Mesodermal cell (in vitro differentiated cells): ENCODE results near the gene CASKIN2. TPM values are rescaled to one million over a fixed set of nuclear protein-coding genes. Genes with fewer than 3 reads are reported as not detected.

Experiments used
- H3K27ac ChIP-seq: 2 replicates; pipeline ENCODE4 v1.7.0; 2013; ENCODE audit warnings: mild to moderate bottlenecking, low read depth, low read length, moderate library complexity; ENCODE audit not compliant: severe bottlenecking
- H3K36me3 ChIP-seq: 2 replicates; pipeline ENCODE4 v1.7.1; 2013; ENCODE audit warnings: mild to moderate bottlenecking, low read length, moderate library complexity; ENCODE audit not compliant: control insufficient read depth, insufficient read depth
- H3K4me1 ChIP-seq: one replicate; pipeline ENCODE4 v1.7.1; 2013; ENCODE audit warnings: mild to moderate bottlenecking, low read length; ENCODE audit not compliant: insufficient read depth, control insufficient read depth, poor library complexity, severe bottlenecking
- H3K4me3 ChIP-seq: 2 replicates; pipeline ENCODE4 v1.7.0; 2013; ENCODE audit warnings: low read length, control low read depth, mild to moderate bottlenecking; ENCODE audit not compliant: insufficient read depth, poor library complexity, severe bottlenecking; ENCODE audit errors: extremely low read depth
- H3K9me3 ChIP-seq: 2 replicates; pipeline ENCODE4 v1.7.1; 2013; ENCODE audit warnings: mild to moderate bottlenecking, low read length, moderate library complexity; ENCODE audit not compliant: control insufficient read depth
- WGBS, 2 experiments: methylation state at CpG; one replicate each; pipeline ENCODE4 v1.1.5; 2013; ENCODE audit warnings: missing lambda C conversion rate in 2 of 2; ENCODE audit not compliant: insufficient coverage in 2 of 2; 5-methylcytosine and 5-hydroxymethylcytosine counted together
- polyA plus RNA-seq, 2 experiments: library from polyadenylated mRNA; stranded (reverse); fragments of 50-300 nt; gene quantifications; one replicate each; pipeline ENCODE4 v1.2.3, GENCODE V29; 2013

Gene CASKIN2, protein sequence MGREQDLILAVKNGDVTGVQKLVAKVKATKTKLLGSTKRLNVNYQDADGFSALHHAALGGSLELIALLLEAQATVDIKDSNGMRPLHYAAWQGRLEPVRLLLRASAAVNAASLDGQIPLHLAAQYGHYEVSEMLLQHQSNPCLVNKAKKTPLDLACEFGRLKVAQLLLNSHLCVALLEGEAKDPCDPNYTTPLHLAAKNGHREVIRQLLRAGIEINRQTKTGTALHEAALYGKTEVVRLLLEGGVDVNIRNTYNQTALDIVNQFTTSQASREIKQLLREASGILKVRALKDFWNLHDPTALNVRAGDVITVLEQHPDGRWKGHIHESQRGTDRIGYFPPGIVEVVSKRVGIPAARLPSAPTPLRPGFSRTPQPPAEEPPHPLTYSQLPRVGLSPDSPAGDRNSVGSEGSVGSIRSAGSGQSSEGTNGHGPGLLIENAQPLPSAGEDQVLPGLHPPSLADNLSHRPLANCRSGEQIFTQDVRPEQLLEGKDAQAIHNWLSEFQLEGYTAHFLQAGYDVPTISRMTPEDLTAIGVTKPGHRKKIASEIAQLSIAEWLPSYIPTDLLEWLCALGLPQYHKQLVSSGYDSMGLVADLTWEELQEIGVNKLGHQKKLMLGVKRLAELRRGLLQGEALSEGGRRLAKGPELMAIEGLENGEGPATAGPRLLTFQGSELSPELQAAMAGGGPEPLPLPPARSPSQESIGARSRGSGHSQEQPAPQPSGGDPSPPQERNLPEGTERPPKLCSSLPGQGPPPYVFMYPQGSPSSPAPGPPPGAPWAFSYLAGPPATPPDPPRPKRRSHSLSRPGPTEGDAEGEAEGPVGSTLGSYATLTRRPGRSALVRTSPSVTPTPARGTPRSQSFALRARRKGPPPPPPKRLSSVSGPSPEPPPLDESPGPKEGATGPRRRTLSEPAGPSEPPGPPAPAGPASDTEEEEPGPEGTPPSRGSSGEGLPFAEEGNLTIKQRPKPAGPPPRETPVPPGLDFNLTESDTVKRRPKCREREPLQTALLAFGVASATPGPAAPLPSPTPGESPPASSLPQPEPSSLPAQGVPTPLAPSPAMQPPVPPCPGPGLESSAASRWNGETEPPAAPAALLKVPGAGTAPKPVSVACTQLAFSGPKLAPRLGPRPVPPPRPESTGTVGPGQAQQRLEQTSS (N-terminal part only)
- polyA plus RNA-seq (2013, experiment 1 of 2): 13.5 TPM
- polyA plus RNA-seq (2013, experiment 2 of 2): 12.5 TPM

DNA sequence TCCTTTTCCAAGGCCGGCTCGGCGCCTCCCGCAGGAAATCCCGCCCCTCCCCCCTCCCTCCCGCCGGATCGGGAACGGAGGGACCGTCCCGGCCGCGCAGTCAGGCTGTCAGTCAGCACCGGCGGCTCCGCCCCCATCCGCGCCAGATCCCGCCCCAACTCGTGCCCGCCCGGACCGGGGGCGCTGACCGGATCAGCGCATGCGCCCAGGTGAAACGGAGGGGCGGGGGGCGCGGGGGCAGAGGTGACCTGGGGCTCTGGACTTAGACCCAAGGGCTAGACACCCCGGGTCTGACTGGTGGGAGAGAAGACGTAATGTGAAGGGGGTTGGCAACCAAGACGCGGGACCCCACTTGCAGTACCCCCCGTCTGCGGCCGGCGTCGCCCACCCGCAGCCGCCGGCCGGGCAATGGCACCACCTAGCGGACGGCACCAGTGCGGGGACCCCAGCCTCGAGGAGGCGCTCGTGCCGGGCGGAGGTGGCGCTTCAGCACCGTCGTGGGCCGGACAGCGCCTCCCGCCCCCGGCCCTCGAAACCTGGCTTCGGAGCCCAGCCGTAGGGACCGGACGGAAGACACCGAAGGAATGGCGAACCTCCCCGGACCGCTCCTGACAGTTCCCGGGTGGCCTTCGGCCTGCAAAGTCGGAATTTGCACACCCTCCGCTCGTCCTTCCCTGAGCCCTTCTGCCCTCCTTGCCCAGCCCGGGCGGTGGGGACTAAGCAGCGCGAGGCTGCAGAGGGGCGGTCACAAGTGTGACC lies at the start of gene CASKIN2:
CASKIN2 (minus strand) TSS at position 42 of the 759 bp plus-strand sequence. CDS start 1,733 bp downstream, outside the sequence.
- H3K9me3 ChIP-seq: no peaks in the 10 kb centered on the region
- peak within 1 kb of the TSS; percentile 80 for H3K4me3 ChIP-seq
- peaks cover 46% of the 10 kb centered on the region for H3K36me3 ChIP-seq
- 0% methylated on average over 64 to 68 of the region's 78 CpGs for WGBS, 2 experiments
- H3K4me1 ChIP-seq: peaks cover 23% of the 10 kb centered on the region
- peak within 1 kb of the TSS; percentile 78 for H3K27ac ChIP-seq

DNA sequence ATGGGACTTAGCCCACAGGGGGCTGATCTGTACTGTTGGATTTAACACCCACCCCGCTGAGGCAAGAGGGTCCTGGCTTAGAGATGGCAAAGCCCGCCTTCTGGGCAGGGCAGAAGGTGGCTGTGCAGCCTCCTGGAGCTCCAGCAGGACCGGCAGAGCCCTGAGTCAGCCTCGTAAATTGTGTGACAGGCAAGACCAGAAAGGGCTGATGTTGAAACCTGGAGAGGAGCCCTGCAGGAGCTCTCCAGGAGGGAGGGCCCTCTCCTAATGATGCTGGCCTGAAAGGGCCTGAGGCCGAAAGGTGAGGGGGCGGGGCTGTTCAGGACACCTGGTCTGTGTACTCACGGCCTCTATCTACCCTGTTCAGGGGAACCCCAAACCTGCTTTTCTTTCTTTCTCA lies 49.7 kb upstream of the CASKIN2 start:
- Histone ChIP-seq H3K9me3 (no peaks in the 10 kb centered on the region), H3K4me3 (no peak overlapping the region), H3K27ac (no peak overlapping the region), H3K36me3 (peaks cover 16% of the 10 kb centered on the region), H3K4me1 (no peaks in the 10 kb centered on the region)
- 67 to 87% methylated on average over 6 to 7 of the region's 7 CpGs for WGBS, 2 experiments

- Histone ChIP-seq H3K36me3 (peaks cover 16% of the 10 kb centered on the region), H3K9me3 (no peaks in the 10 kb centered on the region), H3K4me1 (no peaks in the 10 kb centered on the region), H3K4me3 (no peak overlapping the region), H3K27ac (no peak overlapping the region)
- 95 to 96% methylated on average over 11 of the region's 11 CpGs for WGBS, 2 experiments
Observed at GRCh38 chr17:75564195-75564594, 48.9 kb upstream of the CASKIN2 start.

DNA sequence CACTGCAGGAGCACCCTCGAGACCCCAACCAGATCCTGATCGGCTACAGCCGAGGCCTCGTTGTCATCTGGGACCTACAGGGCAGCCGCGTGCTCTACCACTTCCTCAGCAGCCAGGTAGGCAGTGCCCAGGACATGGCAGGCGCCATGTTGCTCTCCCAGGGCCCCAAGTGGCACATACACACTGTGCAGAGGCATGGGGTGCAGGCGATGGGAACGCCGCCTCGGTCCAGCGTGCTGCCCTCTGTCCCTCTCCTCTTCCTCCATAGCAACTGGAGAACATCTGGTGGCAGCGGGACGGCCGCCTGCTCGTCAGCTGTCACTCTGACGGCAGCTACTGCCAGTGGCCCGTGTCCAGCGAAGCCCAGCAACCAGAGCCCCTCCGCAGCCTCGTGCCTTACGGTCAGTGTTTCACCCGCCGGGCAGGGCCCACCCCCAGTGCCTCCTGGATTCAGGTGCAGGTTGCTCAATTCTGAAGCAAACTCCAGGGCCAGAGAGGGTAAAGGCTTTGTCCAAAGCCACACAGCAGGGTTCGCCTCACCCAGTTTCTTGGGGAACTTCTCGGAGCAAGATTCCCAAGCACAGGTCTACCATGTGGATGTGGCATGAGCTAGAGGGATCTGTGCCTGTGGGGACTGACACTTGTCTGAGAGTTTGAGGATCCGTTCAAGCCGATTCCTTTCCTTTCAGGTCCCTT lies 47.9 kb upstream of the CASKIN2 start:
- 92 to 94% methylated on average over 26 to 28 of the region's 28 CpGs for WGBS, 2 experiments
- no peak overlapping the region for H3K27ac ChIP-seq
- no peaks in the 10 kb centered on the region for H3K9me3 ChIP-seq
- H3K4me1 ChIP-seq: no peaks in the 10 kb centered on the region
- H3K36me3 ChIP-seq: peaks cover 16% of the 10 kb centered on the region
- no peak overlapping the region for H3K4me3 ChIP-seq

DNA sequence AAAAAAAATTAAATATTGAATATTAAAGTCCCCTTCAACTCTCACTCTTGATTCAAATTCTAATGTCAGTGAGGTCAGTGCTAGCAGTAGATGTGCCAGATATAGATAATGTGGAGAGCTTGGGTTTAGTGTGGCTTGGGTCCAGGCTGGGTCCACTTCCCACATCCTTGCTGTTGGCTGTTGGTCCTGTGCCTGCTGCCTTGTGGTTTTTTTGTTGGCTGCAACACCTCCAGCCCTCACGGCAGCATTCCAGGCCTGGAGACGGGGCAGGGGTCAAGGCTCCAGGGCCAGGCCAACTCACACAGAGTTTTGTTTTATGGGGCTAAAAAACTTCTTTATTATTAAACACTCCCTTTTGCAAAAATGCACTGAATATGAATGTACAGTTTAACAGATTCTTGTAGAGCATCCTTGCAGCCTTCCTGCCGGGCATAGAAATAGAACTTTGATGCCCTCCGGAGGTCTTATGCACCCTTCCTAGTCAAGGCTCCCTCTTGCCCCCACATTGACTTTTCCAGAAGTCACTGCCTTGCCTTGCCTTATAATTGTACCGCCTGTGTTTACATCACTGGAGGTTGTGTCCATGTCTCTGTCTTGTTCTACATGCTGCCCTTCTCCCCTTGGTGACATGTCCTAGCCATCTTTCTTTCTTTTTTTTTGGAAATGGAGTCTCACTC lies 46.7 kb upstream of the CASKIN2 start:
- H3K4me3 ChIP-seq: no peak overlapping the region
- H3K27ac ChIP-seq: no peak overlapping the region
- peaks cover 16% of the 10 kb centered on the region for H3K36me3 ChIP-seq
- WGBS, 2 experiments: 87 to 100% methylated on average over 3 of the region's 5 CpGs
- peaks cover 9% of the 10 kb centered on the region for H3K4me1 ChIP-seq
- no peaks in the 10 kb centered on the region for H3K9me3 ChIP-seq

DNA sequence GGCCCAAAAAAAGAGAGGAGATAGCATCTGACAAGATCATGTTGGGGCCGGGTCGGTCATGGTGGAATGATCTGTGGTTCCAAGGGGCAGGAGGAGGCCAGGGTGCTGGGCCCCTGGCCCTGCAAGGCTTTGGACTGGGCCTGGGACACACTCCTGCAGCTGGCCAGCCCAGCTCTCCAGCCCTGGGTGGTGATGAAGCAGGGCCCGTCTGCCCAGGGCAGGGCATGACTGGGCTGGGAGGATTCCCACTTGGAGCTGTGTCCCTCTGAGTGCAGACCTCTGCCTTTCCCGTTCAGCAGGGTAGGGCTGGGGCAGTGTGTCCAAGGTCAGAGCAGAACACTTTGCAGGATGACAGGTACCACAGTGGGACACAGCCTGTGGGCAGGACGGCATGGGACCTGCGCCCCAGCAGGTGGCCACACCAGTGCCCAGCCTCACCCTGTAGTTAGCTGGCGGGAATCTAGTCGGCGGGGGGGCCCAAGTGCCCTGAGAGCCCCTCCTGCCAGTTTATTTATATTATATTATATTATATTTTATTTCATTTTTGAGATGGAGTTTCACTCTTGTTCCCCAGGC lies 44.7 kb upstream of the CASKIN2 start:
- H3K27ac ChIP-seq: no peak overlapping the region
- H3K4me1 ChIP-seq: peaks cover 10% of the 10 kb centered on the region
- H3K4me3 ChIP-seq: no peak overlapping the region
- H3K9me3 ChIP-seq: no peaks in the 10 kb centered on the region
- H3K36me3 ChIP-seq: peaks cover 12% of the 10 kb centered on the region
- 96 to 98% methylated on average over 5 to 6 of the region's 9 CpGs for WGBS, 2 experiments

DNA sequence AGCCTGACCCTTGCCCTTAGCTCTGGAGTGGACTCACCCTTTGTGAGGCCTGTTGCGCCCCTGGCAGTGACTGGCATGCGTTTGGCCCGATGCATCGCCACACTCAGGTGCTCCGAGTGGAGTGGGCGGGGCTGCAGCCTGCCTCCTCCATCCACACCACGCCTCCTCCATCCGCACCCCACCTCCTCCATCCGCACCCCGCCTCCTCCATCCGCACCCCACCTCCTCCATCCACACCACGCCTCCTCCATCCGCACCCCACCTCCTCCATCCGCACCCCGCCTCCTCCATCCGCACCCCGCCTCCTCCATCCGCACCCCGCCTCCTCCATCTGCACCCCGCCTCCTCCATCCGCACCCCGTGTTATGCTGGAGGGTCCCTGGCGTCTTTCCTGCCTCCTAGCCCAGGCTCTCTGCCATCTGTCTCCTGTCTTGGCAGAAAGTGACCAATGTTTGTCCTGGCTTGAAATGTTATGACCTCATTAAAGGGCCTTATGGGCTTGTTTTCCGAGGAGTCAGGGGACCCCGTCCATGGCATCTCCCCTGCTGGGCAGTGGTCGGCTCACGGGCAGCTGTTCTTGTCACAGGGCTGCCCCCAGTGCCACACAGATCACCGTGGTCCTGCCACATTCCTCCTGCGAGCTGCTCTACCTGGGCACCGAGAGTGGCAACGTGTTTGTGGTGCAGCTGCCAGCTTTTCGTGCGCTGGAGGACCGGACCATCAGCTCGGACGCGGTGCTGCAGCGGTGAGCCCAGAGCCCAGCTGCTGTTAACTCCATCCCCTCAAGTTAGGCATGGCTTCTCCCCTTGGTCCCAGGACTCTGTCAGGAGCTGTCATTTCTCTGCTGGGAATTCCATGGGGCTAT lies 43.6 kb upstream of the CASKIN2 start:
- Histone ChIP-seq H3K36me3 (peaks cover 6% of the 10 kb centered on the region), H3K9me3 (no peaks in the 10 kb centered on the region), H3K4me1 (peaks cover 12% of the 10 kb centered on the region), H3K4me3 (no peak overlapping the region), H3K27ac (no peak overlapping the region)
- 95 to 97% methylated on average over 20 to 22 of the region's 38 CpGs for WGBS, 2 experiments

DNA sequence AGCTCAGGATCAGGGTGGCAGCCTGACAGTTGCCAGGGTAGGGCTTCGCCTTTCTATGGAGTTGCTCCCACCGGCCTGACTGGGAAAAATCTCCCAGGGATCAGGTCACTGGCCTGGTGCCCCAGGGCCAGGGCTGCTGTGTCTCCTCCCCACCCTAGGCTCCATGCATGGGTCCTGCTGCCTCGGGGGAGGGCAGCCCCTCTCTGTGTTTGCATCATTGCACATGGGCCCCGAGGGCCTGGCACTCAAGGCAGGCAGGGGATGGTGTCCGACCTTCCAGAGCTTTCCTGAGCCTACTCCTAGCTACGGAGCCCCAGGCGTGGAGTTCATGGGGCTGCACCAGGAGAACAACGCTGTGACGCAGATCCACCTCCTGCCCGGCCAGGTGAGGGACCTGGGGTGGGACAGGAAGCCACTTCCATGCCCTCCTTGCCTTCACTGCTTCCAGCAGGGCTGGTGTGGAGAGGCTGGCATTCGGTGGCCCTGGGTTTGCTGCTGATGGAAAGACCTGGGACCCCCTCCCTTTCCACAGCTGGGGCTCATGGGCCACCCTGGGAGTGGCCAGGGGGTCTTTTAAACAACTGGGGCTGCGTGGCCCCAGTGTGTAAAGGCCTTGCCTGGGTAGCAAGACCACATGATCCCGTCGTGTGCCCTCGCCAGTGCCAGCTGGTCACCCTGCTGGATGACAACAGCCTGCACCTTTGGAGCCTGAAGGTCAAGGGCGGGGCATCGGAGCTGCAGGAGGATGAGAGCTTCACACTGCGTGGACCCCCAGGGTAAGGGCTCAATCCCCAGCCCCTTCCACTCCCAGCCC lies 42.7 kb upstream of the CASKIN2 start:
- Histone ChIP-seq H3K4me3 (no peak overlapping the region), H3K27ac (no peak overlapping the region), H3K36me3 (peaks cover 2% of the 10 kb centered on the region), H3K4me1 (peaks cover 21% of the 10 kb centered on the region), H3K9me3 (no peaks in the 10 kb centered on the region)
- 90 to 92% methylated on average over 12 to 17 of the region's 18 CpGs for WGBS, 2 experiments
